Stomach (tissue), 19 donors: ENCODE data around the gene PLSCR3. TPM values are rescaled to one million over a fixed set of nuclear protein-coding genes. Genes with fewer than 3 reads are reported as not detected.

Experiments used
- DNase-seq, 2 donors: peaks; one replicate each; pipeline versions ENCODE4 v3.0.0 to v3.0.0-alpha.2; 2013 to 2019
- H3K27ac ChIP-seq, 5 donors: fragments of 200-600 bp in 4 of 5; sonication (generic) in 4 of 5; one replicate each; pipeline ENCODE4 v1.5.1; 2013 to 2019; ENCODE audit warnings: mild to moderate bottlenecking in 1 of 5, moderate library complexity in 1 of 5
- H3K27me3 ChIP-seq, 3 donors: fragments of 200-600 bp; sonication (generic); one replicate each; pipeline ENCODE4 v1.5.1; 2017 to 2019; ENCODE audit warnings: mixed run types in 1 of 3
- H3K36me3 ChIP-seq, 4 donors: fragments of 200-600 bp; sonication (generic); 1 replicate in 3 of 4; 2 replicates in 1 of 4; pipeline ENCODE4 v1.5.1; 2016 to 2019
- H3K4me1 ChIP-seq, 4 donors: fragments of 200-600 bp; sonication (generic); one replicate each; pipeline ENCODE4 v1.5.1; 2016 to 2019
- H3K4me3 ChIP-seq, 4 donors: fragments of 200-600 bp; sonication (generic) in 3 of 4; one replicate each; pipeline ENCODE4 v1.5.1; 2016 to 2019; ENCODE audit warnings: mild to moderate bottlenecking in 1 of 4
- H3K9me3 ChIP-seq, 4 donors: fragments of 200-600 bp; sonication (generic); one replicate each; pipeline ENCODE4 v1.5.1; 2016 to 2019
- CTCF ChIP-seq, 7 experiments: fragments of 450-650 bp in 4 of 7; fragments of 200-600 bp in 3 of 7; sonication (generic) in 3 of 7; IDR thresholded peaks; one replicate each; pipeline ENCODE4 v1.5.1; 2016 to 2019; ENCODE audit warnings: antibody characterized with exemption in 7 of 7, control low read depth in 2 of 7, mild to moderate bottlenecking in 1 of 7
- EP300 ChIP-seq: sonication (generic); formaldehyde crosslinking; IDR thresholded peaks from one replicate; pipeline ENCODE4 v1.6.1; 2017; ENCODE audit warnings: antibody characterized with exemption
- POLR2A ChIP-seq, 4 donors: fragments of 450-650 bp; IDR thresholded peaks; one replicate each; pipeline ENCODE4 v1.6.1; 2016; ENCODE audit warnings: antibody characterized with exemption in 4 of 4, control low read depth in 2 of 4, mild to moderate bottlenecking in 1 of 4, moderate library complexity in 1 of 4
- POLR2AphosphoS5 ChIP-seq, 3 donors: sonication (generic); formaldehyde crosslinking; IDR thresholded peaks; one replicate each; pipeline ENCODE4 v1.6.1; 2016; ENCODE audit warnings: antibody characterized with exemption in 3 of 3
- WGBS, 5 donors: extraction: QIAGEN DNeasy Blood & Tissue Kit in 3 of 5; methylation state at CpG; one replicate each; pipeline versions ENCODE4 v1.1.5 to v1.1.7; 2013 to 2018; 5-methylcytosine and 5-hydroxymethylcytosine counted together
- intact Hi-C: fragments of 100-400 bp; cut with DNase I; formaldehyde crosslinking; loops from one replicate; pipeline ENCODE4 v1.15.1; 2023; ENCODE audit warnings: low total_unique reads
- long read RNA-seq, 10 donors: transcript quantifications; one replicate each; lab custom pipeline, GENCODE V29; 2026
- polyA plus RNA-seq, 3 donors: library from polyadenylated mRNA; stranded (reverse); fragments of 200-250 nt; gene quantifications; one replicate each; pipeline ENCODE4 v1.2.3, GENCODE V29; 2013
- total RNA-seq, 5 donors: library from RNA; depleted of rRNA; stranded (reverse); fragments of >200 nt; gene quantifications; one replicate each; pipeline versions ENCODE4 v1.1.0 to v1.2.3, GENCODE V29; 2014 to 2016
- donor health status: healthy with polysubstance abuse.
- donor health status: Bipolar disorder and iron deficiency.
- donor health status: healthy.

The PLSCR3 gene
- total RNA-seq (100 to 1,000 TPM in 1 of 5 donors, 10 to 100 TPM in 2, 1 to 10 TPM in 1, not detected in 1; 7.9 to 101 (median 29.6) TPM), polyA plus RNA-seq (10 to 100 TPM; 21.9 to 27.1 (median 24.4) TPM)
- long read RNA-seq, donor 1, partial matches to known transcripts = 0 of 5 reads
- long read RNA-seq, donor 1, other reads (novel, unspliced or antisense) = 0 of 5 reads
- long read RNA-seq, donor 2, partial matches to known transcripts = 6 of 11 reads
- long read RNA-seq, donor 2, other reads (novel, unspliced or antisense) = 0 of 11 reads
- long read RNA-seq, donor 3, partial matches to known transcripts = 0 of 4 reads
- long read RNA-seq, donor 3, other reads (novel, unspliced or antisense) = 0 of 4 reads
- long read RNA-seq, donor 4 = 0 reads
- long read RNA-seq, donor 5, partial matches to known transcripts = 0 of 11 reads
- long read RNA-seq, donor 5, other reads (novel, unspliced or antisense) = 0 of 11 reads
- long read RNA-seq, donor 6, transcript PLSCR3-202 (8 exons, 2,067 nt) = major isoform, 7 of 22 reads
- long read RNA-seq, donor 6, partial matches to known transcripts = 7 of 22 reads
- long read RNA-seq, donor 6, other reads (novel, unspliced or antisense) = 0 of 22 reads
- long read RNA-seq, donor 7, transcript PLSCR3-202 (8 exons, 2,067 nt) = major isoform, 5 of 8 reads
- long read RNA-seq, donor 7, partial matches to known transcripts = 0 of 8 reads
- long read RNA-seq, donor 7, other reads (novel, unspliced or antisense) = 0 of 8 reads
- long read RNA-seq, donor 8, partial matches to known transcripts = 0 of 2 reads
- long read RNA-seq, donor 8, other reads (novel, unspliced or antisense) = 0 of 2 reads
- long read RNA-seq, donor 9, partial matches to known transcripts = 0 of 5 reads
- long read RNA-seq, donor 9, other reads (novel, unspliced or antisense) = 0 of 5 reads
- long read RNA-seq, donor 10 = 0 reads

- Histone ChIP-seq H3K36me3 (peaks cover 5 to 28% (median 24%) of the 10 kb centered on the region in 4 donors), H3K4me1 (peaks cover 18 to 26% (median 25%) of the 10 kb centered on the region in 4 donors), H3K4me3 (peak within 1 kb of the TSS; percentile 79 to 93 (median 84)), H3K27ac (peak within 1 kb of the TSS; percentile 88 to 97 (median 96)), H3K27me3 (no peaks in the 10 kb centered on the region), H3K9me3 (no peaks in the 10 kb centered on the region)
- TF ChIP-seq POLR2AphosphoS5 (IDR thresholded peaks at IDR 0.05) = peak; percentile 40 to 87 (median 85)
- TF ChIP-seq POLR2A (IDR thresholded peaks at IDR 0.05) = peak in 1 of 4 donors; percentile 28
- peak in 4 of 7 experiments; percentile 5 to 62 (median 36) for TF ChIP-seq CTCF (IDR thresholded peaks at IDR 0.05)
- TF ChIP-seq EP300 = no peak
- peak; percentile 88 to 95 for DNase-seq
- 0 to 1% (median 0%) methylated on average over 10 to 71 of the region's 71 CpGs for WGBS, 5 donors
- intact Hi-C loops = no loop called here
These were observed at the start of gene PLSCR3 for GRCh38 chr17:7394452-7395191. TSS of gene PLSCR3 (minus strand) at chr17:7394525. CDS start at chr17:7394110, 415 bp downstream.

GRCh38 chr17:7443499-7444485 is 49.5 kb upstream of the PLSCR3 start:
- Histone ChIP-seq H3K4me1 (peaks cover 26 to 46% (median 42%) of the 10 kb centered on the region in 4 donors), H3K36me3 (no peaks in the 10 kb centered on the region), H3K27ac (no peak overlapping the region), H3K4me3 (no peak overlapping the region), H3K9me3 (no peaks in the 10 kb centered on the region), H3K27me3 (peaks cover 11 to 94% (median 53%) of the 10 kb centered on the region in 3 donors)
- 78 to 90% (median 86%) methylated on average over 7 of the region's 7 CpGs for WGBS, 5 donors
- intact Hi-C loops = no loop called here
- TF ChIP-seq POLR2A (IDR thresholded peaks at IDR 0.05) = no peak
- no peak for TF ChIP-seq POLR2AphosphoS5 (IDR thresholded peaks at IDR 0.05)
- TF ChIP-seq EP300 = no peak
- no peak for TF ChIP-seq CTCF (IDR thresholded peaks at IDR 0.05)
- DNase-seq = no peak

- H3K4me1 ChIP-seq = peaks cover 39 to 62% (median 58%) of the 10 kb centered on the region in 4 donors
- H3K9me3 ChIP-seq = no peaks in the 10 kb centered on the region
- no peak overlapping the region for H3K4me3 ChIP-seq
- WGBS, 5 donors = 74 to 96% (median 90%) methylated on average over 2 of the region's 2 CpGs
- H3K36me3 ChIP-seq = no peaks in the 10 kb centered on the region
- peaks cover 11 to 94% (median 62%) of the 10 kb centered on the region in 3 donors for H3K27me3 ChIP-seq
- TF ChIP-seq EP300 = no peak
- no peak for TF ChIP-seq POLR2AphosphoS5 (IDR thresholded peaks at IDR 0.05)
- no peak for TF ChIP-seq POLR2A (IDR thresholded peaks at IDR 0.05)
- TF ChIP-seq CTCF (IDR thresholded peaks at IDR 0.05) = no peak
- intact Hi-C loops = no loop called here
- no peak for DNase-seq
- no peak overlapping the region for H3K27ac ChIP-seq
These were observed 47.8 kb upstream of the PLSCR3 start for GRCh38 chr17:7442142-7442541.
